HFFc6 (cell line): ENCODE results near the gene EIPR1. TPM values are rescaled to one million over a fixed set of nuclear protein-coding genes. Genes with fewer than 3 reads are reported as not detected.

Source experiments
- DNase-seq: peaks from one replicate; pipeline ENCODE4 v3.0.0-alpha.2; 2018
- H3K27ac Mint-ChIP-seq: 2 replicates; pipeline ENCODE4 v1.8.0; 2020; ENCODE audit warnings: mild to moderate bottlenecking, mixed read lengths
- H3K27me3 Mint-ChIP-seq: 2 replicates; pipeline ENCODE4 v1.8.0; 2021; ENCODE audit warnings: mild to moderate bottlenecking, moderate library complexity, mixed read lengths; ENCODE audit not compliant: insufficient read depth
- H3K36me3 Mint-ChIP-seq: 2 replicates; pipeline ENCODE4 v1.8.0; 2021; ENCODE audit warnings: low read depth, mixed read lengths
- H3K4me1 Mint-ChIP-seq: 2 replicates; pipeline ENCODE4 v1.8.0; 2020; ENCODE audit warnings: low read depth, mixed read lengths
- H3K4me3 Mint-ChIP-seq: 2 replicates; pipeline ENCODE4 v1.8.0; 2020; ENCODE audit warnings: mild to moderate bottlenecking, moderate library complexity, mixed read lengths
- H3K9me3 Mint-ChIP-seq: 2 replicates; pipeline ENCODE4 v1.8.0; 2020; ENCODE audit warnings: mild to moderate bottlenecking, mixed read lengths
- total RNA-seq, 6 experiments: library from RNA; stranded (reverse); fragmentation: NEBNext Ultra II Directional; extraction: Animal tissue kit (Norgen Biotek cat#: 25700); gene quantifications; 2 replicates in 1 of 6; 3 replicates in 5 of 6; pipeline ENCODE4 v1.2.3, GENCODE V29; 2021
- TF ChIP-seq, protein P1 (sequence below): fragments of 200-600 bp; sonication (generic); IDR thresholded peaks from 2 replicates; pipeline ENCODE4 v1.5.0; 2021; ENCODE audit warnings: antibody characterized with exemption, mild to moderate bottlenecking

EIPR1 gene
- total RNA-seq, 6 experiments from 2014 or later, result 26.6 to 30.9 (median 28.8) TPM

DNA sequence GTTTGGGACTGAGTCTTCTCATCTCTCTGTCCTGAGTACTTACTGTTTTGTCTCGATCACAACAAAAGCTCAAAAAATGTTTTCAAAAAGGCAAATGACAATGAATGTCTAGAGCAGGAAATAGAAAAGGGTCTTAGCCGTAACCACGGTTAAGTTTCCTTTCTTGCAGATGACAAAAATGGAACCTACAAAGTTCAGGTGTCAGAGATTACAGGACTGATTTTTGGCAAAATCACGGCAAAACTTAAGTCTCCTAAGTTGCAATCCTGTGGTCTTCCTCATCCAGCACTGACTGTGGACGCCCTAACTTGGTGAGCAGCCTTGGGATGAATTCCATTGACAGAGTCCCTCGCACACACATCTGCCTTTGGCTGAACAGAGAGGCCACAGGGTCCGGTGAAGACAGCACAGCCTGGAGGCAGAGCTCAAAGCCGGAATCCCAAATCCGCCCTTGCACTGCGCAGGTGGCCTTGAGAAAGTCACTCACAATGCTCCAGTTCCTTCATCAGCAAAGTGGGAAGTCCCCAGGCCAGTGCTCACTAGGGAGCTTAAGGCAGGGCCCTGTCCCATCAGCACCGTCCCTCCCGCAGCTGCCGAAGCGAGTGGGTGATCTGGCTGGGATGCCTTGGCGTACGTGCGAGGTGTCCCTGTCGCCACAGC, 55.2 kb downstream of the EIPR1 start:
- peaks cover 2% of the 10 kb centered on the region; the same call in 1 of the 2 replicates for H3K27me3 Mint-ChIP-seq
- no peaks in the 10 kb centered on the region for H3K9me3 Mint-ChIP-seq
- H3K4me1 Mint-ChIP-seq, result no peaks in the 10 kb centered on the region
- no peak overlapping the region for H3K27ac Mint-ChIP-seq
- DNase-seq, result no peak
- peaks cover 14% of the 10 kb centered on the region; the same call in 1 of the 2 replicates for H3K36me3 Mint-ChIP-seq
- TF ChIP-seq, protein P1, sequence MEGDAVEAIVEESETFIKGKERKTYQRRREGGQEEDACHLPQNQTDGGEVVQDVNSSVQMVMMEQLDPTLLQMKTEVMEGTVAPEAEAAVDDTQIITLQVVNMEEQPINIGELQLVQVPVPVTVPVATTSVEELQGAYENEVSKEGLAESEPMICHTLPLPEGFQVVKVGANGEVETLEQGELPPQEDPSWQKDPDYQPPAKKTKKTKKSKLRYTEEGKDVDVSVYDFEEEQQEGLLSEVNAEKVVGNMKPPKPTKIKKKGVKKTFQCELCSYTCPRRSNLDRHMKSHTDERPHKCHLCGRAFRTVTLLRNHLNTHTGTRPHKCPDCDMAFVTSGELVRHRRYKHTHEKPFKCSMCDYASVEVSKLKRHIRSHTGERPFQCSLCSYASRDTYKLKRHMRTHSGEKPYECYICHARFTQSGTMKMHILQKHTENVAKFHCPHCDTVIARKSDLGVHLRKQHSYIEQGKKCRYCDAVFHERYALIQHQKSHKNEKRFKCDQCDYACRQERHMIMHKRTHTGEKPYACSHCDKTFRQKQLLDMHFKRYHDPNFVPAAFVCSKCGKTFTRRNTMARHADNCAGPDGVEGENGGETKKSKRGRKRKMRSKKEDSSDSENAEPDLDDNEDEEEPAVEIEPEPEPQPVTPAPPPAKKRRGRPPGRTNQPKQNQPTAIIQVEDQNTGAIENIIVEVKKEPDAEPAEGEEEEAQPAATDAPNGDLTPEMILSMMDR, result no peak
- H3K4me3 Mint-ChIP-seq, result no peak overlapping the region

DNA sequence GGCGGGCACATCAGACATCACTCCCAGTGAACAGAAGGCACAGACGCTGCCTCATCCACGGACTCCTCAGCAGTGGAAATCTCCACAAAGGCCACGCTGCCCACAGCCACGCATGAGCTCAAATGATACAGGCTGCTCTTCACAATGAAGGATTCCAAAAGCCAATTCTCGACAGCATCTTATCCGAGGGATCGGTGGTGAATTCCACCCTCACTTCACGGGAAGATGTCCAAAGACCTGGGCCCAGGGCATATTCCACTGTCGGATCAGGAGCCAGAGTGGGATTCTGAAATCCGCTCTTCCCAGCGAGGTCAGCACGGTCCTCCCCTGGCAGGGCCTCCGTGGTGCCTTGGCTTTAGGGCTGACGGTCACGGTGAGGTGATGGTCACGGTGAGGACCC, 55.8 kb downstream of the EIPR1 start:
- Mint-ChIP-seq H3K4me3 (no peak overlapping the region), H3K4me1 (no peaks in the 10 kb centered on the region), H3K27me3 (peaks cover 2% of the 10 kb centered on the region; the same call in 1 of the 2 replicates), H3K27ac (no peak overlapping the region; the same call in 1 of the 2 replicates), H3K36me3 (peaks cover 14% of the 10 kb centered on the region; the same call in 1 of the 2 replicates), H3K9me3 (no peaks in the 10 kb centered on the region)
- no peak for DNase-seq
- TF ChIP-seq, protein P1, result no peak

DNA sequence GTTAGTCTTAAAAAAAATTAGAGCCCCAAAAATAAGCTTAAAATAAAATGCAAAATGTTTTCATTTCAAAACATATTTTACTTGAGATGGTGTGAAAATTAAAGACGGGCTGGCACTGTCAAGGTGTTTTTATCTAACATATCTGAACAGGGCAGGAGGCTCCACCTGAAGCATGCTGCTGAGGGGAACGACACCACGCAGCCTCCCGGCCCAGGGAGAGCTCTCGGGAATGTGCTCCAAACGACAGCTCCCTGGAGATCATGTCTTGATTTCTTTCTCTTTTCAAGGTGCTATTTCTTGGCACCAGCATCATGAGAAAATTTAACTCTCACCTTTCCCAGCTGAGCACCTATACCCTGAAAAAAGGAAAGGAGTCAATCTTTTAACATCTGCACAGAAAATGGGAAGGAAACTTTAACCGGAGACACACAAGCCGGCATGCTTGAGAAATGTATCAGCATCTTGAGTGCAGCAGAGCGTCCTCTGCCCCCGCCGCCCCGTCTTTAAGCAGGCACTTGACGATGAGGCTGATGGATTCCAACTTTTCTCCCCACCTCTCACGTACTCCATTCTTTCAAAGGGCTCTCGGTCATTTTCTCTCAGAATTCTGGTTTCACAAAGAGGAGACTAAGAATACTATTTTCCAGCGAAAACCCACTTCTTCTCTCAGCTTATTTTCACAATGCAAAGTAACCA, 56.6 kb downstream of the EIPR1 start:
- H3K4me1 Mint-ChIP-seq, result no peaks in the 10 kb centered on the region
- H3K27me3 Mint-ChIP-seq, result peaks cover 2% of the 10 kb centered on the region; the same call in 1 of the 2 replicates
- H3K27ac Mint-ChIP-seq, result no peak overlapping the region
- TF ChIP-seq, protein P1, result no peak
- H3K4me3 Mint-ChIP-seq, result no peak overlapping the region
- no peak for DNase-seq
- H3K9me3 Mint-ChIP-seq, result no peaks in the 10 kb centered on the region; the same call in 1 of the 2 replicates
- peaks cover 14% of the 10 kb centered on the region; the same call in 1 of the 2 replicates for H3K36me3 Mint-ChIP-seq

DNA sequence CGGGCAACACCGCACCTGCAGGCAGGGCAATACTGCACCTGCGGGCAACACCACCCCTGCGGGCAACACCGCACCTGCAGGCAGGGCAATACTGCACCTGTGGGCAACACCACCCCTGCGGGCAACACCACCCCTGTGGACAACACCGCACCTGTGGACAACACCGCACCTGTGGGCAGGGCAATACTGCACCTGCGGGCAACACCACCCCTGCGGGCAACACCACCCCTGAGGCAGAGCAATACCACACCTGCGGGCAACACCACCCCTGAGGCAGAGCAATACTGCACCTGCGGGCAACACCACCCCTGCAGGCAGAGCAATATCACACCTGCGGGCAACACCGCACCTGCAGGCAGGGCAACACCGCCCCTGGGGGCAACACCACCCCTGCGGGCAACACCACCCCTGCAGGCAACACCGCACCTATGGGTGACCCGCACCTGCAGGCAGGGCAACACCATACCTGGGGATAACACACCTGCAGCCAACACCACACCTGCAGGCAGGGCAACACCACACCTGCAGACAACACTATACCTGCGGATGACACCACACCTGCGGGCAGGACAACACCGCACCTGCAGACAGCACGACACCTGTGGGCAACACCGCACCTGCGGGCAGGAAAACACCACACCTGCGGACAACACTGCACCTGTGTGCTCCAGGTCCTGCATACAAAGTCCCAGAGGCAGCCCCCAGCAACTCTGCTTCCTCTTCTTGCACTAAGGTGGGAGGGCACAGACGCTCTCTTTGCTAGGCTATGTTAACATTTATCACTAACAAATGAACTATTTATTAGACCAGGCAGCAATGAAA, 57.7 kb downstream of the EIPR1 start:
- no peak for DNase-seq
- no peak overlapping the region for H3K4me3 Mint-ChIP-seq

DNA sequence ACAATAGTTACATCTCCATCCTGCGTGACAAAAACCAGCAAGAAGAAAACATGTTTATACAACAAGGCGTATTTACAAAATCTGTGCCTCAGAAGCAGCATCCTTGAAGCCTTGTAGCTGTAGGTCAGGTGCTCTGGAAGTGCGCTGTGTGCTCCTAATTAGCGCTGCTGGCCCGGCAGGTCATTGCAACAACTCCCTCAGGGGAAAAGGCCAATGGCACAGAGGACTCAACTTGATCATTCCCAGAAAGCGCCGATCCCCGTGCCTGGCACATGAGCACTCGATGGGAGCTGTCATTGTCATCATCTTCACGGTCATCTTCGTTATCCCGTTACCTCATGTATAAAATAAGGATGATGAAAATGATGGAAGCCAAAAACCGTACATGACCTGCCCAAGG, 58.5 kb downstream of the EIPR1 start:
- Mint-ChIP-seq H3K36me3 (peaks cover 14% of the 10 kb centered on the region; the same call in 1 of the 2 replicates), H3K27ac (no peak overlapping the region), H3K27me3 (peaks cover 2% of the 10 kb centered on the region; the same call in 1 of the 2 replicates), H3K4me1 (no peaks in the 10 kb centered on the region), H3K4me3 (no peak overlapping the region), H3K9me3 (no peaks in the 10 kb centered on the region; the same call in 1 of the 2 replicates)
- TF ChIP-seq, protein P1, result no peak
- no peak for DNase-seq

More for the DNA sequence above, 57.7 kb downstream of the EIPR1 start:
- Mint-ChIP-seq H3K4me1 (no peaks in the 10 kb centered on the region), H3K27me3 (peaks cover 2% of the 10 kb centered on the region; the same call in 1 of the 2 replicates), H3K27ac (no peak overlapping the region), H3K36me3 (peaks cover 14% of the 10 kb centered on the region; the same call in 1 of the 2 replicates), H3K9me3 (no peaks in the 10 kb centered on the region; the same call in 1 of the 2 replicates)
- TF ChIP-seq, protein P1, result no peak
